ENCODE data around the gene ATP5F1A.
"Not testable (repeated sequence)": the region's sequence is repeated elsewhere in the genome, so short reads cannot be mapped to it uniquely, and the experiment has no call there.

The ATP5F1A gene

GRCh38 chr18:46060359-46060841, 37.7 kb downstream of the ATP5F1A start:
- no peaks in the 10 kb centered on the region for H3K4me1 ChIP-seq (ENCODE audit: insufficient read depth, low read length)

GRCh38 chr18:46055838-46056230, 42.3 kb downstream of the ATP5F1A start:
- no peak overlapping the region for H3K9ac ChIP-seq (ENCODE audit: low read depth, low read length)
- H3K27ac ChIP-seq (ENCODE audit: low read length), result no peak overlapping the region
- no peak overlapping the region for H3K4me3 ChIP-seq (ENCODE audit: low read length)
- no peaks in the 10 kb centered on the region for H3K27me3 ChIP-seq (ENCODE audit: insufficient read depth, low read length)
- H3K36me3 ChIP-seq (ENCODE audit: insufficient read depth, low read depth, low read length), result no peaks in the 10 kb centered on the region
- no peaks in the 10 kb centered on the region for H3K4me1 ChIP-seq (ENCODE audit: insufficient read depth, low read length)
- H3K9me3 ChIP-seq (ENCODE audit: insufficient read depth, low read depth, low read length), result no peaks in the 10 kb centered on the region

More at GRCh38 chr18:46060359-46060841, 37.7 kb downstream of the ATP5F1A start:
- H3K27ac ChIP-seq (ENCODE audit: low read length), result no peak overlapping the region
- H3K9me3 ChIP-seq (ENCODE audit: insufficient read depth, low read depth, low read length), result no peaks in the 10 kb centered on the region
- no peaks in the 10 kb centered on the region for H3K36me3 ChIP-seq (ENCODE audit: insufficient read depth, low read depth, low read length)
- H3K4me3 ChIP-seq (ENCODE audit: low read length), result no peak overlapping the region
- H3K9ac ChIP-seq (ENCODE audit: low read depth, low read length), result no peak overlapping the region
- no peaks in the 10 kb centered on the region for H3K27me3 ChIP-seq (ENCODE audit: insufficient read depth, low read length)

- Histone ChIP-seq H3K27ac (ENCODE audit: low read length) (no peak overlapping the region), H3K36me3 (ENCODE audit: insufficient read depth, low read depth, low read length) (no peaks in the 10 kb centered on the region), H3K4me1 (ENCODE audit: insufficient read depth, low read length) (no peaks in the 10 kb centered on the region), H3K4me3 (ENCODE audit: low read length) (no peak overlapping the region), H3K27me3 (ENCODE audit: insufficient read depth, low read length) (no peaks in the 10 kb centered on the region), H3K9ac (ENCODE audit: low read depth, low read length) (no peak overlapping the region), H3K9me3 (ENCODE audit: insufficient read depth, low read depth, low read length) (no peaks in the 10 kb centered on the region)
These were observed 42.9 kb downstream of the ATP5F1A start for GRCh38 chr18:46054956-46055837.

GRCh38 chr18:46053368-46054095, 44.6 kb downstream of the ATP5F1A start:
- no peak overlapping the region for H3K9ac ChIP-seq (ENCODE audit: low read depth, low read length)
- H3K4me1 ChIP-seq (ENCODE audit: insufficient read depth, low read length), result no peaks in the 10 kb centered on the region
- H3K27me3 ChIP-seq (ENCODE audit: insufficient read depth, low read length), result no peaks in the 10 kb centered on the region
- H3K9me3 ChIP-seq (ENCODE audit: insufficient read depth, low read depth, low read length), result no peaks in the 10 kb centered on the region
- H3K4me3 ChIP-seq (ENCODE audit: low read length), result no peak overlapping the region
- no peak overlapping the region for H3K27ac ChIP-seq (ENCODE audit: low read length)
- H3K36me3 ChIP-seq (ENCODE audit: insufficient read depth, low read depth, low read length), result no peaks in the 10 kb centered on the region

- no peak overlapping the region for H3K9ac ChIP-seq (ENCODE audit: low read depth, low read length)
- H3K27ac ChIP-seq (ENCODE audit: low read length), result no peak overlapping the region
- H3K4me3 ChIP-seq (ENCODE audit: low read length), result no peak overlapping the region
These were observed 46.2 kb downstream of the ATP5F1A start for GRCh38 chr18:46051731-46052461.

GRCh38 chr18:46050268-46050667, 47.8 kb downstream of the ATP5F1A start:
- Histone ChIP-seq H3K27ac (ENCODE audit: low read length) (no peak overlapping the region), H3K27me3 (ENCODE audit: insufficient read depth, low read length) (no peaks in the 10 kb centered on the region), H3K36me3 (ENCODE audit: insufficient read depth, low read depth, low read length) (no peaks in the 10 kb centered on the region), H3K9me3 (ENCODE audit: insufficient read depth, low read depth, low read length) (no peaks in the 10 kb centered on the region), H3K9ac (ENCODE audit: low read depth, low read length) (no peak overlapping the region), H3K4me3 (ENCODE audit: low read length) (no peak overlapping the region), H3K4me1 (ENCODE audit: insufficient read depth, low read length) (no peaks in the 10 kb centered on the region)

More at GRCh38 chr18:46051731-46052461, 46.2 kb downstream of the ATP5F1A start:
- Histone ChIP-seq H3K27me3 (ENCODE audit: insufficient read depth, low read length) (no peaks in the 10 kb centered on the region), H3K9me3 (ENCODE audit: insufficient read depth, low read depth, low read length) (no peaks in the 10 kb centered on the region), H3K4me1 (ENCODE audit: insufficient read depth, low read length) (no peaks in the 10 kb centered on the region), H3K36me3 (ENCODE audit: insufficient read depth, low read depth, low read length) (no peaks in the 10 kb centered on the region)

GRCh38 chr18:46048641-46049040, 49.5 kb downstream of the ATP5F1A start:
- no peak overlapping the region for H3K4me3 ChIP-seq (ENCODE audit: low read length)
- H3K27ac ChIP-seq (ENCODE audit: low read length), result no peak overlapping the region
- H3K36me3 ChIP-seq (ENCODE audit: insufficient read depth, low read depth, low read length), result no peaks in the 10 kb centered on the region
- H3K27me3 ChIP-seq (ENCODE audit: insufficient read depth, low read length), result no peaks in the 10 kb centered on the region
- H3K9me3 ChIP-seq (ENCODE audit: insufficient read depth, low read depth, low read length), result no peaks in the 10 kb centered on the region
- no peak overlapping the region for H3K9ac ChIP-seq (ENCODE audit: low read depth, low read length)
- no peaks in the 10 kb centered on the region for H3K4me1 ChIP-seq (ENCODE audit: insufficient read depth, low read length)

- H3K4me3 ChIP-seq (ENCODE audit: low read length); H3K27me3 ChIP-seq (ENCODE audit: insufficient read depth, low read length); H3K4me1 ChIP-seq (ENCODE audit: insufficient read depth, low read length); H3K27ac ChIP-seq (ENCODE audit: low read length); H3K36me3 ChIP-seq (ENCODE audit: insufficient read depth, low read depth, low read length); H3K9ac ChIP-seq (ENCODE audit: low read depth, low read length); H3K9me3 ChIP-seq (ENCODE audit: insufficient read depth, low read depth, low read length): not testable (repeated sequence)
These were observed 50.7 kb downstream of the ATP5F1A start for GRCh38 chr18:46047369-46047768.

GRCh38 chr18:46046688-46047087, 51.4 kb downstream of the ATP5F1A start:
- Histone ChIP-seq H3K4me1 (ENCODE audit: insufficient read depth, low read length) (peaks cover 9% of the 10 kb centered on the region; the same call in 1 of the 2 replicates), H3K9me3 (ENCODE audit: insufficient read depth, low read depth, low read length) (no peaks in the 10 kb centered on the region), H3K27ac (ENCODE audit: low read length) (no peak overlapping the region), H3K4me3 (ENCODE audit: low read length) (no peak overlapping the region), H3K9ac (ENCODE audit: low read depth, low read length) (no peak overlapping the region), H3K27me3 (ENCODE audit: insufficient read depth, low read length) (no peaks in the 10 kb centered on the region), H3K36me3 (ENCODE audit: insufficient read depth, low read depth, low read length) (no peaks in the 10 kb centered on the region)

GRCh38 chr18:46046126-46046525, 52.0 kb downstream of the ATP5F1A start:
- no peaks in the 10 kb centered on the region for H3K27me3 ChIP-seq (ENCODE audit: insufficient read depth, low read length)
- H3K36me3 ChIP-seq (ENCODE audit: insufficient read depth, low read depth, low read length), result no peaks in the 10 kb centered on the region
- no peak overlapping the region for H3K27ac ChIP-seq (ENCODE audit: low read length)
- peaks cover 9% of the 10 kb centered on the region; the same call in 1 of the 2 replicates for H3K4me1 ChIP-seq (ENCODE audit: insufficient read depth, low read length)
- no peak overlapping the region for H3K9ac ChIP-seq (ENCODE audit: low read depth, low read length)
- no peaks in the 10 kb centered on the region for H3K9me3 ChIP-seq (ENCODE audit: insufficient read depth, low read depth, low read length)
- no peak overlapping the region for H3K4me3 ChIP-seq (ENCODE audit: low read length)

GRCh38 chr18:46042571-46043123, 55.4 kb downstream of the ATP5F1A start:
- no peak overlapping the region for H3K27ac ChIP-seq (ENCODE audit: low read length)
- H3K27me3 ChIP-seq (ENCODE audit: insufficient read depth, low read length), result no peaks in the 10 kb centered on the region
- H3K4me1 ChIP-seq (ENCODE audit: insufficient read depth, low read length), result peaks cover 9% of the 10 kb centered on the region; the same call in 1 of the 2 replicates
- H3K36me3 ChIP-seq (ENCODE audit: insufficient read depth, low read depth, low read length), result no peaks in the 10 kb centered on the region
- no peak overlapping the region for H3K9ac ChIP-seq (ENCODE audit: low read depth, low read length)
- 0 out of 2 replicates have a peak overlapping the region, but pooled peaks have one; percentile 9 for H3K4me3 ChIP-seq (ENCODE audit: low read length)
- H3K9me3 ChIP-seq (ENCODE audit: insufficient read depth, low read depth, low read length), result no peaks in the 10 kb centered on the region
